BJ (cell line): ENCODE data around the gene UBXN1. TPM values are rescaled to one million over a fixed set of nuclear protein-coding genes. Genes with fewer than 3 reads are reported as not detected.

Source experiments
- CTCF ChIA-PET: fragments of 350-600 bp; formaldehyde crosslinking; extraction: SDS; loops from one replicate; lab custom pipeline; 2021; ENCODE audit warnings: antibody characterized with exemption, inconsistent platforms; lab: Yijun Ruan, JAX
- POLR2A ChIA-PET: fragments of 300-600 bp; sonication (Branson Sonifier 250); formaldehyde crosslinking; extraction: SDS; loops from one replicate; lab custom pipeline; 2021; ENCODE audit warnings: antibody characterized with exemption; lab: Charles Lee
- DNase-seq: peaks from one replicate; pipeline ENCODE4 v3.0.0-alpha.2; 2011; ENCODE audit warnings: low read depth
- H3K27me3 ChIP-seq: 2 replicates; pipeline ENCODE4 v1.6.0; 2011; ENCODE audit warnings: low read length; ENCODE audit not compliant: control insufficient read depth, insufficient read depth
- H3K36me3 ChIP-seq: 2 replicates; pipeline ENCODE4 v1.5.1; 2011; ENCODE audit warnings: low read length; ENCODE audit not compliant: control insufficient read depth, insufficient read depth
- H3K4me3 ChIP-seq: 2 replicates; pipeline ENCODE4 v1.5.1; 2011; ENCODE audit warnings: low read depth, mild to moderate bottlenecking, control low read depth, low read length
- CTCF ChIP-seq: IDR thresholded peaks from 2 replicates; pipeline ENCODE4 v1.5.1; 2011; ENCODE audit warnings: low read depth, mild to moderate bottlenecking, control low read depth, inconsistent platforms, low read length, moderate library complexity; ENCODE audit not compliant: insufficient read depth
- polyA plus RNA-seq: library from polyadenylated mRNA; depleted of rRNA; stranded (reverse); fragments of >200 nt; gene quantifications from 2 replicates; pipeline ENCODE4 v1.2.3, GENCODE V29; 2011; rRNA removed
- small RNA-seq: library from RNA; depleted of rRNA; stranded (forward); fragments of <200 nt; gene quantifications from one replicate; pipeline ENCODE3, GENCODE V24; 2012; ENCODE audit warnings: low replicate concordance, low read depth; ENCODE audit not compliant: insufficient read length

UBXN1 gene
- polyA plus RNA-seq, 1 experiment: 86.0 TPM

GRCh38 chr11:62632492-62632891 lies 46.4 kb downstream of the UBXN1 start:
- no peaks in the 10 kb centered on the region for H3K27me3 ChIP-seq
- DNase-seq: no peak
- TF ChIP-seq CTCF: no peak
- ChIA-PET POLR2A (interaction anchor here (0.5 kb wide), 1 partner anchor 229 kb away, joined by 9 read pairs; no protein-coding TSS in a partner anchor), CTCF (no interaction called here)
- peaks cover 54% of the 10 kb centered on the region for H3K36me3 ChIP-seq
- no peak overlapping the region for H3K4me3 ChIP-seq

GRCh38 chr11:62627713-62628112 lies 51.2 kb downstream of the UBXN1 start:
- Histone ChIP-seq H3K27me3 (no peaks in the 10 kb centered on the region), H3K36me3 (peaks cover 51% of the 10 kb centered on the region), H3K4me3 (no peak overlapping the region)
- TF ChIP-seq CTCF: 0 out of 2 replicates have a peak, but pooled peaks have one; percentile 6
- DNase-seq: no peak
- POLR2A ChIA-PET: interaction anchor here (0.6 kb wide), 1 partner anchor 212 kb away, joined by 3 read pairs; no protein-coding TSS in a partner anchor
- CTCF ChIA-PET: interaction anchor here (1.1 to 1.4 kb wide), 3 partner anchors 9 to 232 kb away, joined by 3 to 7 read pairs (median 5); no protein-coding TSS in a partner anchor

Small RNA genes lying within 50 kb of the gene (small RNA-seq; reads per million reads assigned to genes)
- gene SNORA57: not detected

Other genes starting within 250 kb of the UBXN1 start
- 145 and 185 TPM in 2 replicates for gene AHNAK, start 132.3 kb downstream of the UBXN1 start, polyA plus RNA-seq
- gene EEF1G, start 105.2 kb downstream of the UBXN1 start, polyA plus RNA-seq: 2,358 and 2,459 TPM in 2 replicates
- gene TUT1, start 87.5 kb downstream of the UBXN1 start, polyA plus RNA-seq: 6.4 and 9.9 TPM in 2 replicates
- 16.4 and 17.8 TPM in 2 replicates for gene MTA2, start 77.2 kb downstream of the UBXN1 start, polyA plus RNA-seq
- 18.9 and 26.5 TPM in 2 replicates for gene EML3, start 66.3 kb downstream of the UBXN1 start, polyA plus RNA-seq
- gene ROM1, start 65.8 kb downstream of the UBXN1 start, polyA plus RNA-seq: 2.1 and 2.2 TPM in 2 replicates
- gene B3GAT3, start 57.1 kb downstream of the UBXN1 start, polyA plus RNA-seq: 24.5 and 42.4 TPM in 2 replicates
- gene GANAB, start 32.5 kb downstream of the UBXN1 start, polyA plus RNA-seq: 388 and 463 TPM in 2 replicates
- gene INTS5, start 25.8 kb downstream of the UBXN1 start, polyA plus RNA-seq: 6.7 and 17.3 TPM in 2 replicates
- gene C11orf98, start 13.9 kb downstream of the UBXN1 start, polyA plus RNA-seq: 43.0 and 45.2 TPM in 2 replicates
- gene CSKMT, start 13.8 kb downstream of the UBXN1 start, polyA plus RNA-seq: 5.1 and 6.6 TPM in 2 replicates
- 6.9 TPM in 2 replicates for gene UQCC3, start 7.4 kb downstream of the UBXN1 start, polyA plus RNA-seq
- 4.0 and 4.1 TPM in 2 replicates for gene LBHD1, start 6.8 kb downstream of the UBXN1 start, polyA plus RNA-seq
- gene LRRN4CL, start 10.5 kb upstream of the UBXN1 start, polyA plus RNA-seq: 2.6 and 2.9 TPM in 2 replicates
- gene BSCL2, start 28.4 kb upstream of the UBXN1 start, polyA plus RNA-seq: 70.8 and 94.1 TPM in 2 replicates
- not detected in 2 replicates for gene GNG3, start 28.6 kb upstream of the UBXN1 start, polyA plus RNA-seq
- gene HNRNPUL2, start 48.4 kb upstream of the UBXN1 start, polyA plus RNA-seq: 10.0 and 17.3 TPM in 2 replicates
- 31.7 and 32.6 TPM in 2 replicates for gene TTC9C, start 49.4 kb upstream of the UBXN1 start, polyA plus RNA-seq
- gene ZBTB3, start 75.1 kb upstream of the UBXN1 start, polyA plus RNA-seq: 3.5 and 3.8 TPM in 2 replicates
- gene POLR2G, start 82.5 kb upstream of the UBXN1 start, polyA plus RNA-seq: 151 and 208 TPM in 2 replicates
- gene TAF6L, start 92.3 kb upstream of the UBXN1 start, polyA plus RNA-seq: 9.1 and 17.0 TPM in 2 replicates
- gene TMEM179B, start 108.3 kb upstream of the UBXN1 start, polyA plus RNA-seq: 76.2 and 97.1 TPM in 2 replicates
- gene TMEM223, start 112.9 kb upstream of the UBXN1 start, polyA plus RNA-seq: 13.6 and 15.7 TPM in 2 replicates
- 37.8 and 51.0 TPM in 2 replicates for gene NXF1, start 126.4 kb upstream of the UBXN1 start, polyA plus RNA-seq
- 61.5 and 76.6 TPM in 2 replicates for gene STX5, start 153.0 kb upstream of the UBXN1 start, polyA plus RNA-seq
- not detected in 2 replicates for gene TEX54, start 153.8 kb upstream of the UBXN1 start, polyA plus RNA-seq
- gene WDR74, start 160.5 kb upstream of the UBXN1 start, polyA plus RNA-seq: 24.4 and 37.9 TPM in 2 replicates
- 394 and 535 TPM in 2 replicates for gene SLC3A2, start 201.8 kb upstream of the UBXN1 start, polyA plus RNA-seq
- not detected in 2 replicates for gene CHRM1, start 242.3 kb upstream of the UBXN1 start, polyA plus RNA-seq